Type B pancreatic cell (in vitro differentiated cells): ENCODE data around the gene PGP. TPM values are rescaled to one million over a fixed set of nuclear protein-coding genes. Genes with fewer than 3 reads are reported as not detected.

Source experiments
- DNase-seq: peaks from one replicate; pipeline ENCODE4 v3.0.0; 2021; ENCODE audit warnings: mixed read lengths; ENCODE audit not compliant: unreplicated experiment; ENCODE audit errors: extremely low spot score
- H3K27ac Mint-ChIP-seq: 2 replicates; pipeline ENCODE4 v1.8.0; 2021; ENCODE audit warnings: mild to moderate bottlenecking, mixed read lengths
- H3K27me3 Mint-ChIP-seq: 2 replicates; pipeline ENCODE4 v1.8.0; 2021; ENCODE audit warnings: mixed read lengths
- H3K36me3 Mint-ChIP-seq: 2 replicates; pipeline ENCODE4 v1.8.0; 2021; ENCODE audit warnings: mixed read lengths
- H3K4me1 Mint-ChIP-seq: one replicate; pipeline ENCODE4 v1.8.0; 2021; ENCODE audit warnings: mixed read lengths; ENCODE audit not compliant: unreplicated experiment
- H3K4me3 Mint-ChIP-seq: 2 replicates; pipeline ENCODE4 v1.8.0; 2021; ENCODE audit warnings: mild to moderate bottlenecking, mixed read lengths
- H3K9me3 Mint-ChIP-seq: 2 replicates; pipeline ENCODE4 v1.8.0; 2021; ENCODE audit warnings: mixed read lengths
- total RNA-seq: library from RNA; stranded (reverse); gene quantifications from 2 replicates; pipeline ENCODE4 v1.2.1, GENCODE V29; 2021; ENCODE audit warnings: low replicate concordance
- TF ChIP-seq, protein P1 (sequence below): fragments of 200-600 bp; sonication (generic); conservative IDR thresholded peaks from 2 replicates; pipeline ENCODE4 v1.5.0; 2021; ENCODE audit warnings: antibody characterized with exemption, mild to moderate bottlenecking

Gene PGP
- total RNA-seq, 1 donor from 2014 or later, result 25.5 TPM

DNA sequence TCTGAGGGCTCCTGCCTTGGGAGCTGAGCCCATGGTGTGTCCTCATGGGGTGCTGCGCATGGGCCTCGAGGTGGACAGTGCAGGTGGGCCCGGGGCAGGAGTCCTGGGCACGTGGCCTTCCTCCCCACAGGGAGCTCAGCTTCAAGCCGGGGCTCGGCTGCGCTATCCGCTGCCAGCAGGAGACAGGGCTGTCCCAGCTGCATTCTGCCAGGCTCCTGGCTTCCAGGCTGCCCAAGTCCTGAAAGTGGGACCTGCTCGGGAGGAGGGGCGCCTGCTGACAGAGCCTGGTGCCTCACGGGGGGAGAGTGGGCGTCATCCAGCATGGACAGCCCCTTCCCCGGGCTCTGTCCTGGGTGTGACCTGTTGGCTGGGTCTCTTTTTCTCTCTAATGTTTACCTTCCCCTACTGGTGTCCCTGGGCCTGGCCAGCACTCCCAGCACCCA, 51.9 kb downstream of the PGP start:
- TF ChIP-seq, protein P1, sequence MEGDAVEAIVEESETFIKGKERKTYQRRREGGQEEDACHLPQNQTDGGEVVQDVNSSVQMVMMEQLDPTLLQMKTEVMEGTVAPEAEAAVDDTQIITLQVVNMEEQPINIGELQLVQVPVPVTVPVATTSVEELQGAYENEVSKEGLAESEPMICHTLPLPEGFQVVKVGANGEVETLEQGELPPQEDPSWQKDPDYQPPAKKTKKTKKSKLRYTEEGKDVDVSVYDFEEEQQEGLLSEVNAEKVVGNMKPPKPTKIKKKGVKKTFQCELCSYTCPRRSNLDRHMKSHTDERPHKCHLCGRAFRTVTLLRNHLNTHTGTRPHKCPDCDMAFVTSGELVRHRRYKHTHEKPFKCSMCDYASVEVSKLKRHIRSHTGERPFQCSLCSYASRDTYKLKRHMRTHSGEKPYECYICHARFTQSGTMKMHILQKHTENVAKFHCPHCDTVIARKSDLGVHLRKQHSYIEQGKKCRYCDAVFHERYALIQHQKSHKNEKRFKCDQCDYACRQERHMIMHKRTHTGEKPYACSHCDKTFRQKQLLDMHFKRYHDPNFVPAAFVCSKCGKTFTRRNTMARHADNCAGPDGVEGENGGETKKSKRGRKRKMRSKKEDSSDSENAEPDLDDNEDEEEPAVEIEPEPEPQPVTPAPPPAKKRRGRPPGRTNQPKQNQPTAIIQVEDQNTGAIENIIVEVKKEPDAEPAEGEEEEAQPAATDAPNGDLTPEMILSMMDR, result no peak
- no peak for DNase-seq
- H3K4me3 Mint-ChIP-seq, result no peak overlapping the region
- H3K36me3 Mint-ChIP-seq, result no peaks in the 10 kb centered on the region
- no peaks in the 10 kb centered on the region for H3K9me3 Mint-ChIP-seq
- H3K4me1 Mint-ChIP-seq, result no peaks in the 10 kb centered on the region
- no peak overlapping the region for H3K27ac Mint-ChIP-seq
- H3K27me3 Mint-ChIP-seq, result no peaks in the 10 kb centered on the region

DNA sequence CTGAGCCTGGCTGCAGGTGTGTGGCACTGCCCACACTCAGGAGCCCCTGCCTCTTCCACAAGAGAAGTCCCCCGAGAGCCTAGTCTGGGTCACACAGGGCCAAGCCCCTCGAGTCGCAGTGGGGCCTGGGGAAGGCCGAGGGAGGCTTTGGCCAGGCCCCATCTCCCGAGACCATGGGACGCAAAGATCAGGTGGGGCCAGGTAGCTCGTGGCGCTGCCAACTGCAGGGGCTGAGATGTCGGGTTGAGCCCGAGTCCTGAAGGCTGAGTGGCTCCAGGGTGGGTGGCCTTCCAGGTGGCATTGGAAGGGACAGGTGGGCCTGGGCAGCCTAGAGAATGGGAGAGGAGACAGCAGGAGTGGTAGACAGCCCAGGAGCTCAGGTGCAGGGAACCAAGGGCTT, 52.7 kb downstream of the PGP start:
- Mint-ChIP-seq H3K27me3 (no peaks in the 10 kb centered on the region), H3K36me3 (no peaks in the 10 kb centered on the region), H3K4me1 (peaks cover 6% of the 10 kb centered on the region), H3K9me3 (no peaks in the 10 kb centered on the region), H3K27ac (peak overlapping the region; percentile 53), H3K4me3 (no peak overlapping the region)
- DNase-seq, result no peak
- TF ChIP-seq, protein P1, result no peak

Other genes starting within 250 kb of the PGP start
- gene RNF151, start 248.0 kb downstream of the PGP start, total RNA-seq, result not detected in 2 replicates
- 37.0 and 40.0 TPM in 2 replicates for gene TBL3, start 242.8 kb downstream of the PGP start, total RNA-seq
- 0.63 and 2.0 TPM in 2 replicates for gene NOXO1, start 233.4 kb downstream of the PGP start, total RNA-seq
- gene GFER, start 230.6 kb downstream of the PGP start, total RNA-seq, result 25.3 and 31.6 TPM in 2 replicates
- gene SYNGR3, start 224.9 kb downstream of the PGP start, total RNA-seq, result 2.4 and 2.5 TPM in 2 replicates
- gene ZNF598, start 205.0 kb downstream of the PGP start, total RNA-seq, result 43.9 and 46.1 TPM in 2 replicates
- gene NPW, start 195.1 kb downstream of the PGP start, total RNA-seq, result 3.9 and 4.7 TPM in 2 replicates
- 23.3 and 23.4 TPM in 2 replicates for gene NHERF2, start 187.9 kb downstream of the PGP start, total RNA-seq
- 18.1 and 37.6 TPM in 2 replicates for gene NTHL1, start 167.0 kb downstream of the PGP start, total RNA-seq
- 131 and 208 TPM in 2 replicates for gene TSC2, start 166.9 kb downstream of the PGP start, total RNA-seq
- 76.2 and 131 TPM in 2 replicates for gene PKD1, start 78.9 kb downstream of the PGP start, total RNA-seq
- 7.4 and 9.9 TPM in 2 replicates for gene RAB26, start 66.2 kb downstream of the PGP start, total RNA-seq
- gene TRAF7, start 59.1 kb downstream of the PGP start, total RNA-seq, result 71.0 and 81.6 TPM in 2 replicates
- 2.7 and 6.3 TPM in 2 replicates for gene CASKIN1, start 18.2 kb downstream of the PGP start, total RNA-seq
- 44.9 and 56.8 TPM in 2 replicates for gene MLST8, start 9.4 kb downstream of the PGP start, total RNA-seq
- 8.7 and 16.6 TPM in 2 replicates for gene BRICD5, start 4.0 kb downstream of the PGP start, total RNA-seq
- gene E4F1, start 8.8 kb upstream of the PGP start, total RNA-seq, result 24.9 and 30.4 TPM in 2 replicates
- 0.57 and 2.6 TPM in 2 replicates for gene DNASE1L2, start 21.6 kb upstream of the PGP start, total RNA-seq
- 72.7 and 89.7 TPM in 2 replicates for gene ECI1, start 36.7 kb upstream of the PGP start, total RNA-seq
- gene RNPS1, start 53.3 kb upstream of the PGP start, total RNA-seq, result 180 and 241 TPM in 2 replicates
- 10.5 and 12.5 TPM in 2 replicates for gene ABCA3, start 125.9 kb upstream of the PGP start, total RNA-seq
- 15.5 and 36.0 TPM in 2 replicates for gene CCNF, start 214.6 kb upstream of the PGP start, total RNA-seq
- gene TEDC2, start 245.3 kb upstream of the PGP start, total RNA-seq, result 10.5 and 31.6 TPM in 2 replicates